ENCODE results near the gene ASTN1.

The ASTN1 gene

DNA sequence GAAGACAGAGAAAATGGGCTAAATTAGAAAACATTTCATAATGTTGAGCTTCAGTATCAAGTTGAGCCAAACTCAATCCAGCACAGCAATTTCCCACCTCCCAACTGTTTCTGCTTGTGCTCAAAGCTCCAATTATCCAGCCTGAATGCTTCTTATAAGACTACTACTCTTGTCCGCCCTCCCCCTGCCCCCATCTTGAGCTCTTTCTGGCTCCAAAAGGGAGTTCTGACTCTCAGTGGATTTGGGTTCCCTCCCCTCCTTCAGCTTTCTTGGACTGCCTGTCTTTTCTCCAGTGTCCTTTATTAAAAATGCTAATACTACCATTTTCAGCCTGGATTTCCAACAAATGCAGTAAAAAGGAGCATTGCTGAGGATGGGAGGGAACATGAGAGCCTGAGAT is 174.8 kb downstream of the ASTN1 start:
- Histone ChIP-seq H3K27ac (ENCODE audit: low read depth, low read length) (no peak overlapping the region), H3K79me2 (ENCODE audit: control insufficient read depth, insufficient read depth, low read length, unreplicated experiment) (no peaks in the 10 kb centered on the region), H3K36me3 (ENCODE audit: insufficient read depth, low read length) (no peaks in the 10 kb centered on the region), H2AFZ (ENCODE audit: low read length, unreplicated experiment) (no peak overlapping the region), H3K4me1 (ENCODE audit: control insufficient read depth, insufficient read depth, low read length, unreplicated experiment) (no peaks in the 10 kb centered on the region), H3K27me3 (ENCODE audit: insufficient read depth, low read length) (no peaks in the 10 kb centered on the region), H3K4me3 (ENCODE audit: low read depth, low read length) (no peak overlapping the region)

DNA sequence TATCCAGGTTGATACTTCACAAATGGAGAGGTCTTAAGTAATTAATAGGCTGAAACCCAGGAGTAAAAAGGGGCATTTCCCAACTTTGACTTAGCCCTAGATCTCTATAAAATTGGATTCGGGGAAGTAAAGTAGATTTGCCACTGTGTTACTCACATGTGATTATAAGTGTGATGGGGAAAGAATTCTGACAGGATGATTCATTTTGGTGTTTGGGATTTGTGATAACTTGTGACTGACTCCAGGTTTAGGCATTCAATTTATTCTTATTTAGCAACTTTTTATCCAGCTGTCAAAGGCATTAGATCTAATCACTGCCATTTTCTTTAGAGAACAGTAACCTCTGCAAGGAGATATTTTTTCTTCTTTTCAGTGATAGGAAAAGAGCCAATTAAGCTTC is 175.5 kb downstream of the ASTN1 start:
- Histone ChIP-seq H3K79me2 (ENCODE audit: control insufficient read depth, insufficient read depth, low read length, unreplicated experiment) (no peaks in the 10 kb centered on the region), H3K4me1 (ENCODE audit: control insufficient read depth, insufficient read depth, low read length, unreplicated experiment) (no peaks in the 10 kb centered on the region), H3K36me3 (ENCODE audit: insufficient read depth, low read length) (no peaks in the 10 kb centered on the region), H3K4me3 (ENCODE audit: low read depth, low read length) (no peak overlapping the region), H2AFZ (ENCODE audit: low read length, unreplicated experiment) (no peak overlapping the region), H3K27ac (ENCODE audit: low read depth, low read length) (no peak overlapping the region), H3K27me3 (ENCODE audit: insufficient read depth, low read length) (no peaks in the 10 kb centered on the region)

DNA sequence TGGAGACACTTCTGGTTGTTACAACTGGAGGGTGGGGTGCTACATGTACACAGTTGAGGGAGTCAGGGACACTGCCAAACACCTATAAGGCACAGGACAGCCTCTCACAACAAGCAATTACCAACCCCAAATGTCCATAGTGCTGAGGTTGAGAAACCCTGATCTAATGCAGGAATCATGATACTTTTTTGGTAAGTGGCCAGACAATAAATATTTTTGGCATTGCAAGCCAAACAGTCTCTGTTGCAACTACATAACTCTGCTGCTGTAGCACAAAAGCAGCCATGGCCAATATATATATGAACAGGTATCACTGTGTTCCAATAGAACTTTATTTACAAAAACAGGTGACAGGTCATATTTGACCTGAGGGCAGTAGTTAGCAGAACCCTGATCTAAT is 177.5 kb downstream of the ASTN1 start:
- no peaks in the 10 kb centered on the region for H3K36me3 ChIP-seq (ENCODE audit: insufficient read depth, low read length)
- H3K27ac ChIP-seq (ENCODE audit: low read depth, low read length), result no peak overlapping the region
- no peaks in the 10 kb centered on the region for H3K27me3 ChIP-seq (ENCODE audit: insufficient read depth, low read length)
- H3K79me2 ChIP-seq (ENCODE audit: control insufficient read depth, insufficient read depth, low read length, unreplicated experiment), result no peaks in the 10 kb centered on the region
- no peaks in the 10 kb centered on the region for H3K4me1 ChIP-seq (ENCODE audit: control insufficient read depth, insufficient read depth, low read length, unreplicated experiment)
- H3K4me3 ChIP-seq (ENCODE audit: low read depth, low read length), result no peak overlapping the region
- H2AFZ ChIP-seq (ENCODE audit: low read length, unreplicated experiment), result no peak overlapping the region

DNA sequence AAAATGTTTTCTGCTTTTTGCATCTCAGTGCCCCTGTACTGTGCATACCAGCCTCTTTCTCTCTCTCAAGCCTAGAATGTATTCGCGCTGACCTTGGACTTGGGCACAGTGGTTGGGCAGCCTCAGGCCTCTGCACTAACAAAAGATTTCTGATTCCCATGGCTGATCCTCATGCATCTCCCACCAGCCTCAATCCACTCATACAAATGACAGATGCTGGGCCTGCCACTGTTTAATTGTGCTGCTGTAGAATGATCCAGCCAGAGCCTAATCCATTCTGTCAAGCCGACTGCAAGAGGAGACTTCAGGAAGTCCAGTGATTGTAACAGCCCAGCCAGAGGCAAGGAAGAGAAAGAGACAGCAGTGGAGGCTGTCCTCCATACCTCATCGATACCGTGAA is 180.8 kb downstream of the ASTN1 start:
- Histone ChIP-seq H3K79me2 (ENCODE audit: control insufficient read depth, insufficient read depth, low read length, unreplicated experiment) (no peaks in the 10 kb centered on the region), H3K27ac (ENCODE audit: low read depth, low read length) (no peak overlapping the region), H3K4me1 (ENCODE audit: control insufficient read depth, insufficient read depth, low read length, unreplicated experiment) (no peaks in the 10 kb centered on the region), H2AFZ (ENCODE audit: low read length, unreplicated experiment) (no peak overlapping the region), H3K27me3 (ENCODE audit: insufficient read depth, low read length) (no peaks in the 10 kb centered on the region), H3K4me3 (ENCODE audit: low read depth, low read length) (no peak overlapping the region), H3K36me3 (ENCODE audit: insufficient read depth, low read length) (no peaks in the 10 kb centered on the region)

DNA sequence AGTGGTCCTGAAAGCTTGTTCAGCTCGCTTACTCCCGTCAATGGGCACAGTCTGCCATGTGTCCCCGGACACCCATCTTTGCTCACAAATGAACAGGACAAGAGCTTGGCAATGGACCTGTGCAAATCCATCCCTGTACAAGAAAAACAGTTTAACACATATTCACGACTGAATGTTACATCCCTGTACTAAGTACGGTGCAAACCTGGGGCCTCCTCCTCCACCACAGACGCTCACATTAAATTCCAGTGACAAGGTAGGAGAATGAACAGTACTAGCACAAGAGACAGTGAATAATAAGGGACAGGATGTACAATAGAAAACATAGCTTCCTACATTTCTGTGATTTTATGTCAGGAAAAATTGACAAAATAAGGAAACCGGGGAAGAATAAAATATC is 187.7 kb downstream of the ASTN1 start:
- H3K4me1 ChIP-seq (ENCODE audit: control insufficient read depth, insufficient read depth, low read length, unreplicated experiment), result no peaks in the 10 kb centered on the region

DNA sequence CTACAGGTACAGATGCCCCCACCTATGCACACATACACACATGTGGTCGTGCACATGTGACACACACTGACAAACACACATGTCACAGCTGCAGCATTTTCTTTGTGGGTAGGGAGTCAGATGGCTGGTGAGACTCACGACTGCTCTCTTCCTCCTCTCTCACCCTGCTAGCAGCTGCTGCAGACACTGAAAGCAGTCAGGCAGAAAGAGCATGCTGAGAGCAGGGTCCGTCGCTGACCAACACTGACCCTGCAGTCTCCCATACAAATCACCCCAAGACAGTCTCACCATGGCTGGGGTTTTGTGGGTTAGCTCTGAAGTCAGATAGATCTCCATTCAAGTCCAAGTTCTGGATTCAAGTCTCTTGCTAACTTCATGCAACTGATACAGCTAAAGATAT is 188.3 kb downstream of the ASTN1 start:
- no peaks in the 10 kb centered on the region for H3K79me2 ChIP-seq (ENCODE audit: control insufficient read depth, insufficient read depth, low read length, unreplicated experiment)
- no peak overlapping the region for H3K4me3 ChIP-seq (ENCODE audit: low read depth, low read length)
- no peaks in the 10 kb centered on the region for H3K27me3 ChIP-seq (ENCODE audit: insufficient read depth, low read length)
- no peak overlapping the region for H3K27ac ChIP-seq (ENCODE audit: low read depth, low read length)
- H2AFZ ChIP-seq (ENCODE audit: low read length, unreplicated experiment), result no peak overlapping the region
- no peaks in the 10 kb centered on the region for H3K4me1 ChIP-seq (ENCODE audit: control insufficient read depth, insufficient read depth, low read length, unreplicated experiment)
- H3K36me3 ChIP-seq (ENCODE audit: insufficient read depth, low read length), result no peaks in the 10 kb centered on the region

More for the DNA sequence above, 187.7 kb downstream of the ASTN1 start:
- Histone ChIP-seq H3K4me3 (ENCODE audit: low read depth, low read length) (no peak overlapping the region), H3K27me3 (ENCODE audit: insufficient read depth, low read length) (no peaks in the 10 kb centered on the region), H2AFZ (ENCODE audit: low read length, unreplicated experiment) (no peak overlapping the region), H3K27ac (ENCODE audit: low read depth, low read length) (no peak overlapping the region), H3K36me3 (ENCODE audit: insufficient read depth, low read length) (no peaks in the 10 kb centered on the region), H3K79me2 (ENCODE audit: control insufficient read depth, insufficient read depth, low read length, unreplicated experiment) (no peaks in the 10 kb centered on the region)

DNA sequence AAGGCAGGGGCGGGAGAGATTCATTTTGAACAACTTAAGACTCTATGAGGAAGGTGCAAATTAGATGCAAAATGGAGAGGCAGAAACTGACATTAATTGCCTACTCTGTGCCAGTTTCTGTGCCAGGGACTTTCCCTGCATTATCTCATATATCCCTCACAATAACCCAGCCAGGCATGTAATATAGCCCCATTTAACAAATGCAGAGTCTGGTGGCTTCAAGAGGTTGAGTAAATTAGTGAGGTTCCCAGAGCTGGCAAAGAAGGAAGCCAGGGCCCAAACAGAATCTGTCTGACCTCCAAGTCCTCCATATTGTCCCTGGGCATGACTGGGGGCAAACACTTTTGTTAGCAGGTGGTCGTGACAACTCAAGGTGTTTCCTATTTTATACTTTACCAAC is 199.8 kb downstream of the ASTN1 start:
- Histone ChIP-seq H3K79me2 (ENCODE audit: control insufficient read depth, insufficient read depth, low read length, unreplicated experiment) (no peaks in the 10 kb centered on the region), H3K27me3 (ENCODE audit: insufficient read depth, low read length) (no peaks in the 10 kb centered on the region), H3K4me1 (ENCODE audit: control insufficient read depth, insufficient read depth, low read length, unreplicated experiment) (no peaks in the 10 kb centered on the region), H3K36me3 (ENCODE audit: insufficient read depth, low read length) (no peaks in the 10 kb centered on the region), H2AFZ (ENCODE audit: low read length, unreplicated experiment) (no peak overlapping the region), H3K4me3 (ENCODE audit: low read depth, low read length) (no peak overlapping the region), H3K27ac (ENCODE audit: low read depth, low read length) (no peak overlapping the region)

DNA sequence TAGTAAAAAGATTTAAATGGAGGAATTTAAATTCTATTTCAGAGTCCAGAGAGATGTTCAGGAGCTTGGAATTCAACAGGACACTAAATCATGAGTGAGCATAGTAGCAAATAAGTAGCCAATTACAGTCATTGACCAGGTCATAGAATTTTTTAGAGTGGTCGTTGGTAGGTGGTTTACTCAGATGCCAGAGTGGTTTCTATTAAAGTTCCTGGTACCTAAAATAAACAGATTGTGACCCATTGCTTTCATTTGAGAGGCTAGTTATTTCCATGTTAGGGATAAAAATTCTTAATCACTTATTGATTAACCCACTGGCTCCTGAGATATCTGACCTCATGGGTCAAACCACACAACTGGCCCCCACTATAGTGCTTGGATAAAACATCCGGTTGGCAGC is 201.3 kb downstream of the ASTN1 start:
- no peak overlapping the region for H2AFZ ChIP-seq (ENCODE audit: low read length, unreplicated experiment)
- no peaks in the 10 kb centered on the region for H3K79me2 ChIP-seq (ENCODE audit: control insufficient read depth, insufficient read depth, low read length, unreplicated experiment)
- H3K4me3 ChIP-seq (ENCODE audit: low read depth, low read length), result no peak overlapping the region
- H3K27me3 ChIP-seq (ENCODE audit: insufficient read depth, low read length), result no peaks in the 10 kb centered on the region
- no peaks in the 10 kb centered on the region for H3K36me3 ChIP-seq (ENCODE audit: insufficient read depth, low read length)
- H3K4me1 ChIP-seq (ENCODE audit: control insufficient read depth, insufficient read depth, low read length, unreplicated experiment), result no peaks in the 10 kb centered on the region
- no peak overlapping the region for H3K27ac ChIP-seq (ENCODE audit: low read depth, low read length)

DNA sequence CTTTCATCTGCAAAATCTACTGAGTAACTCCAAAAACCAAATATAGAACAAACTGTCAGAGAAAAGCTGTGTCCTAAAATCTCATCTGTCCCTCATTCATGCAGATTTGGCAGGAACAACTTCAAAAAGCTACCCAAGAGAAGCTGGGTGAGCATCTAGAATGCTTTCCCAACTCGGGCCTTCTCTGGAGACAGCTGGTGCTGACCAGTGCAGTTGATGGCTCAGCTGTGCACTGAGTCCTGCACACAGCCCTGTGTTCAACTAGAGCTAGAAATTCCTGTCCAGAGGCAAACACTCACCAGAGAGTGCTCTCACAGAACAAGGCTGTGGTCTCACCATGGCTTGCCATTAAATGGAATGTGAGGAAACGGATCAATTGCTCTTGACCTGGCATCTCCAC is 202.8 kb downstream of the ASTN1 start:
- H3K27ac ChIP-seq (ENCODE audit: low read depth, low read length), result no peak overlapping the region
- no peaks in the 10 kb centered on the region for H3K4me1 ChIP-seq (ENCODE audit: control insufficient read depth, insufficient read depth, low read length, unreplicated experiment)
- no peaks in the 10 kb centered on the region for H3K79me2 ChIP-seq (ENCODE audit: control insufficient read depth, insufficient read depth, low read length, unreplicated experiment)
- no peaks in the 10 kb centered on the region for H3K36me3 ChIP-seq (ENCODE audit: insufficient read depth, low read length)
- no peaks in the 10 kb centered on the region for H3K27me3 ChIP-seq (ENCODE audit: insufficient read depth, low read length)
- H2AFZ ChIP-seq (ENCODE audit: low read length, unreplicated experiment), result no peak overlapping the region
- no peak overlapping the region for H3K4me3 ChIP-seq (ENCODE audit: low read depth, low read length)

DNA sequence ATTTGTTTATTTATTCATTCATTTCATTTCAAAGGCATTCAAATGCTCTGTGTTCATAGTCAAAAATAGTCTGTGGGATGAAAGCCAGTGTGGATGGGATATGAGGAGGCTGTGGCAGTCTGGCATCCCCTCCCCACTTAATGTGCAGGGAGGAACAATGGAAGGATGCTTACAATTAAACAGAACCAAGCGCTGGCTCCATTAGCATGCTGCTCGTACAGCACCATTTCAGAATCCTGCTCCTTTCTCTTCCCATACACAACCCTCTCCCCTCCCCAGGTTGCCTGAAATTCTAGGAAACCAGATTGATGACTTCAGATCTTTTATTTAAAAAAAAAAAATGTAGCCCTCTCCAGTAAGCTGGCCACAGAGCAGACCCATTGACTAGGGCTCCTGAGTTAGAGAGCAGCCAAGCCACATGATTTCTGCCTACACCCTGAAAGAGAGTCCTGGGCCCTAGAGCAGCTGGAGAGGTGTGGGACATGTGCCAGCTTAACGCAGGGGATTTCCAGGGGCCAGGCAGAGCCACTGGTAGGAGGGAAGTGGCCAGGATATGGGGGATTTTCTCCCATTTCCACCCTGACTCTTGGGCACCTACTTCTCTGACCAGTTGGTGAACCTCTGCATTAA is 205.2 kb downstream of the ASTN1 start:
- no peaks in the 10 kb centered on the region for H3K4me1 ChIP-seq (ENCODE audit: control insufficient read depth, insufficient read depth, low read length, unreplicated experiment)
- H2AFZ ChIP-seq (ENCODE audit: low read length, unreplicated experiment), result no peak overlapping the region
- no peaks in the 10 kb centered on the region for H3K36me3 ChIP-seq (ENCODE audit: insufficient read depth, low read length)
- no peaks in the 10 kb centered on the region for H3K79me2 ChIP-seq (ENCODE audit: control insufficient read depth, insufficient read depth, low read length, unreplicated experiment)
- H3K4me3 ChIP-seq (ENCODE audit: low read depth, low read length), result no peak overlapping the region
- no peak overlapping the region for H3K27ac ChIP-seq (ENCODE audit: low read depth, low read length)
- H3K27me3 ChIP-seq (ENCODE audit: insufficient read depth, low read length), result no peaks in the 10 kb centered on the region

DNA sequence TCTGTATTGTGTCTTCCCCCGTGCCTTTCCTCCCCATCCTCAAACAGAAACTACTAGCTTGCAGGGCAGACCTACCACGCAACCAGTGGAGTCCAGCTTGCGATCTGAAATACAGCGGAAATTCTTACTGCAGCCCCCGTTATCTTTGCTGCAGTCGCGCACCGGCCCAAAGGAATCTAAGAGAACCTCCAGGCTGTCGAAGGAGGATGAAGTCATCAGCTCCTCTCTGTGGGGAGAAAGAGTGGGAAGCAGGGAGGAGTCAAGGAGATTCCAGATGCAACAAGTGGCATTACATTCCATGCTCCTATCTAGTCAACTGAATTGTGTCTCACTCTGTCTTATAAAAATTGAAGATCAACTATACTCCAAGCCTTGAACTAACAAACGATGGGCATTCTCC is 206.9 kb downstream of the ASTN1 start:
- no peak overlapping the region for H3K4me3 ChIP-seq (ENCODE audit: low read depth, low read length)
- H3K27ac ChIP-seq (ENCODE audit: low read depth, low read length), result no peak overlapping the region
- H3K36me3 ChIP-seq (ENCODE audit: insufficient read depth, low read length), result no peaks in the 10 kb centered on the region
- no peaks in the 10 kb centered on the region for H3K27me3 ChIP-seq (ENCODE audit: insufficient read depth, low read length)
- no peak overlapping the region for H2AFZ ChIP-seq (ENCODE audit: low read length, unreplicated experiment)
- H3K4me1 ChIP-seq (ENCODE audit: control insufficient read depth, insufficient read depth, low read length, unreplicated experiment), result no peaks in the 10 kb centered on the region
- H3K79me2 ChIP-seq (ENCODE audit: control insufficient read depth, insufficient read depth, low read length, unreplicated experiment), result no peaks in the 10 kb centered on the region

Data from ACC112 (cell line).